GM10266 (cell line): ENCODE data around the gene OTOF.

Experiments used
- DNase-seq: peaks from one replicate; pipeline ENCODE4 v3.0.0; 2012; ENCODE audit errors: extremely low spot score
- CTCF ChIP-seq: IDR thresholded peaks from 2 replicates; pipeline ENCODE4 v1.5.1; 2012; ENCODE audit warnings: mild to moderate bottlenecking, low read depth; ENCODE audit not compliant: control insufficient read depth, insufficient read depth; ENCODE audit errors: missing control alignments

Gene OTOF

GRCh38 chr2:26455670-26456439 is 22.1 kb downstream of the OTOF start:
- DNase-seq: no peak

GRCh38 chr2:26455037-26455669 is 22.8 kb downstream of the OTOF start:
- no peak for DNase-seq
- no peak for TF ChIP-seq CTCF

More at GRCh38 chr2:26455670-26456439, 22.1 kb downstream of the OTOF start:
- TF ChIP-seq CTCF: no peak

GRCh38 chr2:26454561-26455001 is 23.3 kb downstream of the OTOF start:
- DNase-seq: no peak
- TF ChIP-seq CTCF: no peak

GRCh38 chr2:26453421-26454329 is 24.2 kb downstream of the OTOF start:
- DNase-seq: no peak
- no peak for TF ChIP-seq CTCF

- DNase-seq: no peak
- TF ChIP-seq CTCF: no peak
Observed at GRCh38 chr2:26451700-26452099, 26.2 kb downstream of the OTOF start.

GRCh38 chr2:26450031-26450635 is 27.8 kb downstream of the OTOF start:
- no peak for TF ChIP-seq CTCF

More at GRCh38 chr2:26450031-26450635, 27.8 kb downstream of the OTOF start:
- DNase-seq: no peak
